ENCODE results near the gene ADCY6.

ADCY6 gene

GRCh38 chr12:48803675-48804074 is 14.8 kb upstream of the ADCY6 start:
- TF ChIP-seq, protein P1, sequence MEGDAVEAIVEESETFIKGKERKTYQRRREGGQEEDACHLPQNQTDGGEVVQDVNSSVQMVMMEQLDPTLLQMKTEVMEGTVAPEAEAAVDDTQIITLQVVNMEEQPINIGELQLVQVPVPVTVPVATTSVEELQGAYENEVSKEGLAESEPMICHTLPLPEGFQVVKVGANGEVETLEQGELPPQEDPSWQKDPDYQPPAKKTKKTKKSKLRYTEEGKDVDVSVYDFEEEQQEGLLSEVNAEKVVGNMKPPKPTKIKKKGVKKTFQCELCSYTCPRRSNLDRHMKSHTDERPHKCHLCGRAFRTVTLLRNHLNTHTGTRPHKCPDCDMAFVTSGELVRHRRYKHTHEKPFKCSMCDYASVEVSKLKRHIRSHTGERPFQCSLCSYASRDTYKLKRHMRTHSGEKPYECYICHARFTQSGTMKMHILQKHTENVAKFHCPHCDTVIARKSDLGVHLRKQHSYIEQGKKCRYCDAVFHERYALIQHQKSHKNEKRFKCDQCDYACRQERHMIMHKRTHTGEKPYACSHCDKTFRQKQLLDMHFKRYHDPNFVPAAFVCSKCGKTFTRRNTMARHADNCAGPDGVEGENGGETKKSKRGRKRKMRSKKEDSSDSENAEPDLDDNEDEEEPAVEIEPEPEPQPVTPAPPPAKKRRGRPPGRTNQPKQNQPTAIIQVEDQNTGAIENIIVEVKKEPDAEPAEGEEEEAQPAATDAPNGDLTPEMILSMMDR (IDR thresholded peaks at IDR 0.05): no peak
- Mint-ChIP-seq H3K27ac (no peak overlapping the region), H3K4me3 (no peak overlapping the region), H3K9me3 (no peaks in the 10 kb centered on the region), H3K27me3 (ENCODE audit: low read depth, poor library complexity) (peaks cover 11% of the 10 kb centered on the region), H3K36me3 (ENCODE audit: low read depth) (no peaks in the 10 kb centered on the region), H3K4me1 (peaks cover 19% of the 10 kb centered on the region)
- no peak for DNase-seq

DNA sequence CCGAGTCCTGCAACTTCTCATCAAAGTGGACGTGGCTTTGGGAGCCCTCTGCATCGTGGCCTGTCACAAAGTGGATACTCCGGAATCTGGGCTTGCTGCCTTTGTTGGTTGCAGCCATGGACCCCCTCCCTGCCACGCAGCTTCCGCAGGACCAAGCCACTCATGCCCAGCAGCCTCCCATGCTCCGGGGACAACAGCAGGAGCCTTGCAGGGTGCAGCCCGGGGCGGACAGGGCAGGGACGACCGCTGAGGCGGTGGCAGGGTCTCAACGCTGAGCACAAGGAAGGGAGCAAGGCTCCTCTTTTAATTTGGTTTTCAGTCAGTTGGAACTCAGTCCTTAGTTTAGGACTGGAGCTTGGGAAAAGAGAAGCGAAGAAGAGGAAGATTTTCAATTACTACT is 12.1 kb upstream of the ADCY6 start:
- no peaks in the 10 kb centered on the region for H3K9me3 Mint-ChIP-seq
- H3K27ac Mint-ChIP-seq: no peak overlapping the region
- no peak for DNase-seq
- H3K36me3 Mint-ChIP-seq (ENCODE audit: low read depth): no peaks in the 10 kb centered on the region
- H3K4me3 Mint-ChIP-seq: no peak overlapping the region
- H3K27me3 Mint-ChIP-seq (ENCODE audit: low read depth, poor library complexity): peaks cover 11% of the 10 kb centered on the region
- TF ChIP-seq, protein P1 (IDR thresholded peaks at IDR 0.05): no peak
- peaks cover 13% of the 10 kb centered on the region for H3K4me1 Mint-ChIP-seq

GRCh38 chr12:48800457-48800856 is 11.6 kb upstream of the ADCY6 start:
- TF ChIP-seq, protein P1 (IDR thresholded peaks at IDR 0.05): no peak
- no peak overlapping the region for H3K4me3 Mint-ChIP-seq
- no peaks in the 10 kb centered on the region for H3K9me3 Mint-ChIP-seq
- H3K36me3 Mint-ChIP-seq (ENCODE audit: low read depth): no peaks in the 10 kb centered on the region
- H3K27ac Mint-ChIP-seq: no peak overlapping the region
- peaks cover 11% of the 10 kb centered on the region for H3K27me3 Mint-ChIP-seq (ENCODE audit: low read depth, poor library complexity)
- H3K4me1 Mint-ChIP-seq: peaks cover 18% of the 10 kb centered on the region
- DNase-seq: no peak

DNA sequence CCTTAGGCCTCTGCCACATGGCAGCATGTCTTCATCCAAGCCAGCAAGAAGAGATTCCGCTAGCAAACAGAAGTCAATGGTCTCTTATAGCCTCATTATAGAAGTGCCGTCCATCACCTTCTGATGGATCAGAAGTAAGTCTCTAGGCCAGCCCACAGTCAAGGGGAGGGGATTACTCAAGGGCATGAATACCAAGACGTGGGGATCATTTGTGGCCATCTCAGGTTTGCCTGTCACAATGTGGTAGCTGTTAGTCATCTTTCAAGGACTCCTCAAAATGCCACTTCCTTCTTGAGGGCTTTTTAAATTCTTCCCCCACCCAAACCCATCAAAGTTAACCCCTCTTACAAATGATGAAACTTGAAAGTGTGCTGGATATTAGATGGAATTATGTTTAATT is 8.1 kb upstream of the ADCY6 start:
- TF ChIP-seq, protein P1 (IDR thresholded peaks at IDR 0.05): no peak
- no peak for DNase-seq
- peaks cover 33% of the 10 kb centered on the region for H3K4me1 Mint-ChIP-seq
- H3K36me3 Mint-ChIP-seq (ENCODE audit: low read depth): no peaks in the 10 kb centered on the region
- no peaks in the 10 kb centered on the region for H3K9me3 Mint-ChIP-seq
- H3K27me3 Mint-ChIP-seq (ENCODE audit: low read depth, poor library complexity): peaks cover 13% of the 10 kb centered on the region
- no peak overlapping the region for H3K4me3 Mint-ChIP-seq
- no peak overlapping the region for H3K27ac Mint-ChIP-seq

DNA sequence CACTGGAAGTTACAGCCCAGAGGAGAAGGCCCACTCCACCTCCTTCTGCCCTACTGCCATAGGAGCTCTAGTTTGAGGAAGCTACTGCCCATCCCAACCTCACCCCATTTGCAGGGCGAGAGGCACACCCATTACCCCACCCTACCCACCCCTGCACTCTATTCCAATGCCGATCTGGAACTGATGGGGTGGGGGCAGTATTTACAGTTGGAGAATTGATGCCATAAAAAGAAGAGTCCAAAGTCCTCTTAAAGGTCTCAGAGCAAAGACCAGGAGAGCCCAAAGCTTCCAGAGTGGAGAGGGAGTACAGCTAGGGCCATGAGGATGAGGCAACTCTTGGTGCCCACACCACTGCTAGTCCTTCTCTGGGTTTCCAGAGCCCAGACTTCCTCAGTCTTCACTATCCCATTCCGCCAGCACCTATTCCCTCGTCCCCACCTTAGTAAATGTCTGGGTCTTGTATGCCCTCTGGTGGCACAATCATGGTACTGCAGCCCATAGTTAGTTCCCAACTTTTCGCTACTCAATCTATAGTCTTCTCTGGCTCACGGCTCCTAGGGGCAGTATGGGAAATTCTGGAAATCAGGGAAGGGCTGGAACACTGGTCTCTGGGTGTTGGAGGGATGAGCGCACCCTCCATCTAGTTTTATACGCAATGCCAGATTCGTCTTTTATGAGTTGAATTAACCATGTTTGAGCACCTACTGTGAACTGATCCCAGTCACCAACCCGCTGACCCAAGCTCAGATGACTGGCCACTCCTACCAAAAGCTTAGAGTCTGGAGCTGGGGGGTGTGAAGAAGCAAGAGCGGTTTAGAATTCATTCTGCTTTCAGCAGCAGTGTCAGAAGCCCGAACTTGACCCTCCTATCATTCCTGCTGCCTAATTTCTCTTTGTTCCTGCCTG is 6.9 kb upstream of the ADCY6 start:
- H3K4me3 Mint-ChIP-seq: peak overlapping the region; percentile 52

More for the DNA sequence above, 6.9 kb upstream of the ADCY6 start:
- H3K27me3 Mint-ChIP-seq (ENCODE audit: low read depth, poor library complexity): peaks cover 10% of the 10 kb centered on the region
- H3K27ac Mint-ChIP-seq: no peak overlapping the region
- TF ChIP-seq, protein P1 (IDR thresholded peaks at IDR 0.05): peak; percentile 94
- H3K9me3 Mint-ChIP-seq: no peaks in the 10 kb centered on the region
- no peaks in the 10 kb centered on the region for H3K36me3 Mint-ChIP-seq (ENCODE audit: low read depth)
- H3K4me1 Mint-ChIP-seq: peaks cover 26% of the 10 kb centered on the region
- DNase-seq: peak; percentile 77

Measured in nephron progenitor cell (in vitro differentiated cells).